Smooth muscle cell (in vitro differentiated cells): ENCODE results near the gene CHMP3. TPM values are rescaled to one million over a fixed set of nuclear protein-coding genes. Genes with fewer than 3 reads are reported as not detected.

ENCODE experiments used
- DNase-seq: peaks from one replicate; lab custom pipeline; 2025; ENCODE audit not compliant: unreplicated experiment; lab: John Stamatoyannopoulos, UW
- H2AFZ ChIP-seq: fragments of 200-600 bp; sonication (generic); 2 replicates; pipeline ENCODE4 v1.6.0; 2016; ENCODE audit warnings: antibody characterized with exemption, low read depth, mild to moderate bottlenecking
- H3F3A ChIP-seq: fragments of 200-600 bp; sonication (generic); 2 replicates; pipeline ENCODE4 v1.6.0; 2017; ENCODE audit warnings: antibody characterized with exemption, low read depth
- H3K27ac ChIP-seq: fragments of 200-600 bp; sonication (generic); 2 replicates; pipeline ENCODE4 v1.5.1; 2016; ENCODE audit warnings: low read depth, mild to moderate bottlenecking
- H3K27me3 ChIP-seq: fragments of 200-600 bp; sonication (generic); 2 replicates; pipeline ENCODE4 v1.6.1; 2016; ENCODE audit warnings: low read depth, mild to moderate bottlenecking
- H3K36me3 ChIP-seq: fragments of 200-600 bp; sonication (generic); 2 replicates; pipeline ENCODE4 v1.5.1; 2016; ENCODE audit warnings: low read depth
- H3K4me1 ChIP-seq: fragments of 200-600 bp; sonication (generic); 2 replicates; pipeline ENCODE4 v1.5.1; 2016; ENCODE audit warnings: low read depth
- H3K4me2 ChIP-seq: fragments of 200-600 bp; sonication (generic); 2 replicates; pipeline ENCODE4 v1.6.0; 2016; ENCODE audit warnings: mild to moderate bottlenecking
- H3K4me3 ChIP-seq: fragments of 200-600 bp; sonication (generic); 2 replicates; pipeline ENCODE4 v1.5.1; 2016; ENCODE audit warnings: mild to moderate bottlenecking
- H3K79me2 ChIP-seq: fragments of 200-600 bp; sonication (generic); 2 replicates; pipeline ENCODE4 v1.6.0; 2016; ENCODE audit warnings: low read depth, mild to moderate bottlenecking
- H3K9ac ChIP-seq: fragments of 200-600 bp; sonication (generic); 2 replicates; pipeline ENCODE4 v1.6.0; 2016; ENCODE audit warnings: low read depth
- H3K9me3 ChIP-seq: fragments of 200-600 bp; sonication (generic); replicated peaks from 2 replicates; pipeline ENCODE4 v1.5.1; 2016; ENCODE audit warnings: low read depth
- H4K20me1 ChIP-seq: fragments of 200-600 bp; sonication (generic); 2 replicates; pipeline ENCODE4 v1.6.0; 2016; ENCODE audit warnings: low read depth
- WGBS: methylation state at CpG from one replicate; pipeline ENCODE4 v1.1.7; 2016; ENCODE audit warnings: low lambda C conversion rate; 5-methylcytosine and 5-hydroxymethylcytosine counted together
- polyA plus RNA-seq: library from polyadenylated mRNA; unstranded; fragments of >200 nt; fragmentation: Nextera tagmentation; extraction: Ambion mirVana; gene quantifications from 2 replicates; pipeline ENCODE4 v1.2.1, GENCODE V29; 2016
- total RNA-seq: library from RNA; depleted of rRNA; stranded (reverse); fragments of >200 nt; gene quantifications from 2 replicates; pipeline ENCODE4 v1.2.3, GENCODE V29; 2014
- TF ChIP-seq, protein P1 (sequence below): fragments of 200-600 bp; sonication (generic); IDR thresholded peaks from 2 replicates; pipeline ENCODE4 v1.5.1; 2017; ENCODE audit warnings: borderline replicate concordance, mild to moderate bottlenecking, antibody characterized with exemption; ENCODE audit not compliant: insufficient read depth, poor library complexity, severe bottlenecking

Gene CHMP3
- total and polyA plus RNA-seq, 2 experiments from 2014 or later, result 41.5 to 42.9 TPM

DNA sequence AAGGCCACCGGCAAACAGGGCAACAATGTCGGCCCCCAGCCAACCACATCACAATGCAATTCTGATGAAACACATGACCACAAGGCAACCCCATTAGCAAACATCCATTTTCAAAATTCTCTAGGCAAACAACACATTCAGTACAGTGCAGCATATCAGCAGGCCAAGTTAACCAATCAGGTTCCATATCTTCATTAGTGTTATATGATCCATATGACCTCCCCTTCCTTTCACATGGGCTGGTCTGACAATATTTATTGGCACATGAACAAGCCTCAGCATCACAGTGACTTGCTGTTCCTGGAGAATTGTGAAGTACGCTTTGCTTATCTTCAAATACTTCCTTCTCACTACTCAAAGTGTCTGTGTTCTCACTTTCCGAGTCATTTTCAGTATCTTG is 40.7 kb upstream of the CHMP3 start:
- H3K27me3 ChIP-seq, result no peaks in the 10 kb centered on the region
- H3K27ac ChIP-seq, result no peak overlapping the region
- no peaks in the 10 kb centered on the region for H3K79me2 ChIP-seq
- peaks cover 18% of the 10 kb centered on the region for H3K36me3 ChIP-seq
- H3F3A ChIP-seq, result no peaks in the 10 kb centered on the region
- no peak overlapping the region for H3K9ac ChIP-seq
- no peak overlapping the region for H2AFZ ChIP-seq
- no peak overlapping the region for H3K4me3 ChIP-seq
- no peaks in the 10 kb centered on the region for H3K9me3 ChIP-seq
- TF ChIP-seq, protein P1, sequence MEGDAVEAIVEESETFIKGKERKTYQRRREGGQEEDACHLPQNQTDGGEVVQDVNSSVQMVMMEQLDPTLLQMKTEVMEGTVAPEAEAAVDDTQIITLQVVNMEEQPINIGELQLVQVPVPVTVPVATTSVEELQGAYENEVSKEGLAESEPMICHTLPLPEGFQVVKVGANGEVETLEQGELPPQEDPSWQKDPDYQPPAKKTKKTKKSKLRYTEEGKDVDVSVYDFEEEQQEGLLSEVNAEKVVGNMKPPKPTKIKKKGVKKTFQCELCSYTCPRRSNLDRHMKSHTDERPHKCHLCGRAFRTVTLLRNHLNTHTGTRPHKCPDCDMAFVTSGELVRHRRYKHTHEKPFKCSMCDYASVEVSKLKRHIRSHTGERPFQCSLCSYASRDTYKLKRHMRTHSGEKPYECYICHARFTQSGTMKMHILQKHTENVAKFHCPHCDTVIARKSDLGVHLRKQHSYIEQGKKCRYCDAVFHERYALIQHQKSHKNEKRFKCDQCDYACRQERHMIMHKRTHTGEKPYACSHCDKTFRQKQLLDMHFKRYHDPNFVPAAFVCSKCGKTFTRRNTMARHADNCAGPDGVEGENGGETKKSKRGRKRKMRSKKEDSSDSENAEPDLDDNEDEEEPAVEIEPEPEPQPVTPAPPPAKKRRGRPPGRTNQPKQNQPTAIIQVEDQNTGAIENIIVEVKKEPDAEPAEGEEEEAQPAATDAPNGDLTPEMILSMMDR, result no peak
- H3K4me1 ChIP-seq, result no peaks in the 10 kb centered on the region
- WGBS, result 95% methylated on average over 4 of the region's 4 CpGs
- no peak overlapping the region for H3K4me2 ChIP-seq
- no peak for DNase-seq
- H4K20me1 ChIP-seq, result no peaks in the 10 kb centered on the region

DNA sequence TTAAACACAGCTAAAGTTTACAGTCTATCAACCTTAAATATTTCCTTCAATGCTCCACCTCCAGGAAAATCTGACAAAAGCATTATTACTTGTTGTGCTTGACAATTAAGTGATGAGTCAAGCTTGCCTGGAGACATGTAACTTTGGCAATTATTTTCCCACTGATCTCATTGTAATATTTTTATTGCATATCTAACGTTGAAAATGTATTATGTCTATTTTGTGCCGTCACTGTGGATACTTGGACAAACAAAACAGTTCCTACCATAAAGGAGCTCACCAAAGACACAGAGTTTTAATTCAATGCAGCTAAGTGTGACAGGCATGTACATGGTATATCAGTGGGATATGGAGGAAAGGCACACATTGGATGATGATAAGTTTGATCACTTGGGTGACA is 35.7 kb upstream of the CHMP3 start:
- Histone ChIP-seq H3K27me3 (no peaks in the 10 kb centered on the region), H3K36me3 (no peaks in the 10 kb centered on the region), H3K27ac (no peak overlapping the region), H3K4me3 (no peak overlapping the region), H3K9ac (no peak overlapping the region), H3K4me1 (no peaks in the 10 kb centered on the region), H2AFZ (no peak overlapping the region), H3K4me2 (no peak overlapping the region), H3F3A (no peaks in the 10 kb centered on the region), H3K9me3 (no peaks in the 10 kb centered on the region), H4K20me1 (no peaks in the 10 kb centered on the region), H3K79me2 (no peaks in the 10 kb centered on the region)
- no peak for DNase-seq
- 82% methylated on average over 2 of the region's 2 CpGs for WGBS
- TF ChIP-seq, protein P1, result no peak

DNA sequence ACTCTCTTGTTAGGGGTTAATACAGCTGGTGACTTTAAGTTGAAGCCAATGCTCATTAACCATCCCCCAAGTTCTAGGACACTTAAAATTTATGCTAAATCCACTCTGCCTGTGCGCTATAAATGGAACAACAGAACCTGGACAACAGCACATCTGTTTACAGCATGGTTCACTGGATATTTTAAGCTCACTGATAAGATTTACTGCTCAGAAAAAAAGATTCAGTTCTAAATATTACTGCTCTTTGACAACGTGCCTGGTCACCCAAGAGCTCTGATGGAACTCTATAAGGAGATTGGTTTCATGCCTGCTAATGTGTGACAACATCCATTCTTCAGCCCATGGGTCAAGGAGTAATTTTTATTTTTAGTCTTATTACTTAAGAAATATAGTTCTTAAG is 32.9 kb upstream of the CHMP3 start:
- TF ChIP-seq, protein P1, result no peak
- no peak for DNase-seq
- Histone ChIP-seq H3K9me3 (no peaks in the 10 kb centered on the region), H3K27me3 (no peaks in the 10 kb centered on the region), H3K27ac (no peak overlapping the region), H3K36me3 (no peaks in the 10 kb centered on the region), H2AFZ (no peak overlapping the region), H3K79me2 (no peaks in the 10 kb centered on the region), H3K4me2 (no peak overlapping the region), H4K20me1 (no peaks in the 10 kb centered on the region), H3K9ac (no peak overlapping the region), H3K4me3 (no peak overlapping the region), H3K4me1 (no peaks in the 10 kb centered on the region), H3F3A (no peaks in the 10 kb centered on the region)
- WGBS, result 59% methylated on average over 2 of the region's 2 CpGs

DNA sequence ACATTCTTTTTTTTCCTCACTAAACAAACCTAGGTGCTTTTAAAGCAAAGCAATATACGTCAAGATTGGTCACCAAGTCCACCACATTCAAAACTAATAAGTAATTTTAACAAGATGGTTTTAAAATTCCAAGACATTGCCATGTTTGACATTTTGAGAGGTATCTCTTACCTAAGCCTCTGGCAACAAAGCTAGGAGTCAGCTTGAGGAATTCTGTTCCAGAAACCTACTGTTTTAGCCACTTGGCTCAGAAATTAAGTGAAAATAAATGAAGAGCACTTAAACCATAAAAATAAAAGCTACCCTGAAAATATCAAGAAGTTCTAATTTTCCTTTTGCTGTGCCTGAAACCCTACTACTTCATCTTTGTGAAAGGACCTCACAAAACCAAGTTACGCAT is 30.0 kb upstream of the CHMP3 start:
- no peaks in the 10 kb centered on the region for H3K79me2 ChIP-seq
- H3K27ac ChIP-seq, result no peak overlapping the region
- no peak overlapping the region for H3K4me2 ChIP-seq
- H3K27me3 ChIP-seq, result no peaks in the 10 kb centered on the region
- DNase-seq, result no peak
- no peak overlapping the region for H3K9ac ChIP-seq
- H3K36me3 ChIP-seq, result no peaks in the 10 kb centered on the region
- TF ChIP-seq, protein P1, result no peak
- no peaks in the 10 kb centered on the region for H3F3A ChIP-seq
- whole genome bisulfite sequencing, result 90% methylated on average over 2 of the region's 2 CpGs
- H3K4me1 ChIP-seq, result no peaks in the 10 kb centered on the region
- no peaks in the 10 kb centered on the region for H3K9me3 ChIP-seq
- no peak overlapping the region for H2AFZ ChIP-seq
- H3K4me3 ChIP-seq, result no peak overlapping the region
- H4K20me1 ChIP-seq, result no peaks in the 10 kb centered on the region
